IMR-90 (cell line): Measurements from ENCODE around the gene CLTRN. TPM values are rescaled to one million over a fixed set of nuclear protein-coding genes. Genes with fewer than 3 reads are reported as not detected.

Source experiments
- ATAC-seq: fragments of 200-7000 bp; cut with Tn5 transposase; 2 replicates; pipeline ENCODE4 v1.9.1; 2020; ENCODE audit warnings: low read depth, mild to moderate bottlenecking, moderate library complexity
- BruUV-seq: library from RNA; stranded (reverse); fragments of 400-500 nt; replicated peaks from 2 replicates; lab custom pipeline; 2021; lab: Mats Ljungman, UMichigan
- CTCF ChIA-PET: fragments of 300-600 bp; formaldehyde crosslinking; extraction: SDS; loops from one replicate; lab custom pipeline; 2021; ENCODE audit warnings: antibody characterized with exemption; lab: Yijun Ruan, JAX
- POLR2A ChIA-PET: fragments of 300-600 bp; sonication (Branson Sonifier 250); formaldehyde crosslinking; loops from one replicate; lab custom pipeline; 2022; ENCODE audit warnings: antibody characterized with exemption; ENCODE audit not compliant: unreplicated experiment; lab: Charles Lee
- DNase-seq: peaks from one replicate; pipeline ENCODE4 v3.0.0; 2013
- H2AFZ ChIP-seq: replicated peaks from 2 replicates; pipeline ENCODE3; 2013; ENCODE audit warnings: low read length, mild to moderate bottlenecking; ENCODE audit not compliant: poor library complexity
- H2AK5ac ChIP-seq: 2 replicates; pipeline ENCODE4 v1.6.1; 2013; ENCODE audit warnings: low read depth, low read length, inconsistent platforms
- H2AK9ac ChIP-seq: replicated peaks from 2 replicates; pipeline ENCODE3; 2013; ENCODE audit warnings: mild to moderate bottlenecking, low read depth, low read length, moderate library complexity; ENCODE audit not compliant: poor library complexity
- H2BK120ac ChIP-seq: 2 replicates; pipeline ENCODE4 v1.6.1; 2013; ENCODE audit warnings: low read depth, low read length, inconsistent platforms
- H2BK15ac ChIP-seq: 3 replicates; pipeline ENCODE4 v1.6.1; 2013; ENCODE audit warnings: low read depth, low read length, inconsistent platforms
- H2BK20ac ChIP-seq: 2 replicates; pipeline ENCODE4 v1.6.1; 2013; ENCODE audit warnings: low read depth, mild to moderate bottlenecking, inconsistent platforms, low read length, moderate library complexity
- H2BK5ac ChIP-seq: 2 replicates; pipeline ENCODE4 v1.6.1; 2013; ENCODE audit warnings: mild to moderate bottlenecking, low read depth, low read length, inconsistent platforms; ENCODE audit not compliant: poor library complexity, severe bottlenecking
- H3K14ac ChIP-seq: replicated peaks from 2 replicates; pipeline ENCODE4 v1.6.1; 2013; ENCODE audit warnings: low read depth, low read length, inconsistent platforms
- H3K18ac ChIP-seq: 2 replicates; pipeline ENCODE4 v1.6.1; 2013; ENCODE audit warnings: low read depth, low read length, control low read depth
- H3K23ac ChIP-seq: 2 replicates; pipeline ENCODE4 v1.6.1; 2013; ENCODE audit warnings: low read depth, low read length, inconsistent platforms
- H3K27ac ChIP-seq: 2 replicates; pipeline ENCODE4 v1.5.1; 2013; ENCODE audit warnings: mild to moderate bottlenecking, control low read depth, low read length; ENCODE audit not compliant: insufficient read depth
- H3K27me3 ChIP-seq: 2 replicates; pipeline ENCODE4 v1.6.1; 2013; ENCODE audit warnings: low read length; ENCODE audit not compliant: control insufficient read depth, insufficient read depth
- H3K36me3 ChIP-seq: 2 replicates; pipeline ENCODE4 v1.6.1; 2013; ENCODE audit warnings: low read length, mixed read lengths; ENCODE audit not compliant: control insufficient read depth, insufficient read depth
- H3K4ac ChIP-seq: 2 replicates; pipeline ENCODE4 v1.6.1; 2013; ENCODE audit warnings: low read depth, low read length, inconsistent platforms
- H3K4me1 ChIP-seq: 2 replicates; pipeline ENCODE4 v1.6.1; 2013; ENCODE audit warnings: low read length, mixed read lengths; ENCODE audit not compliant: control insufficient read depth, insufficient read depth
- H3K4me2 ChIP-seq: 2 replicates; pipeline ENCODE4 v1.6.1; 2013; ENCODE audit warnings: low read depth, mild to moderate bottlenecking, control low read depth, low read length, moderate library complexity
- H3K4me3 ChIP-seq: 2 replicates; pipeline ENCODE4 v1.5.1; 2013; ENCODE audit warnings: low read depth, mild to moderate bottlenecking, control low read depth, low read length, moderate library complexity; ENCODE audit not compliant: insufficient read depth
- H3K56ac ChIP-seq: 2 replicates; pipeline ENCODE4 v1.6.1; 2013; ENCODE audit warnings: low read length, inconsistent platforms; ENCODE audit not compliant: insufficient read depth; ENCODE audit errors: extremely low read depth
- H3K79me1 ChIP-seq, 2 experiments: 2 replicates each; pipeline ENCODE4 v1.6.1; 2013; ENCODE audit warnings: low read length in 2 of 2, inconsistent platforms in 1 of 2, low read depth in 1 of 2
- H3K9ac ChIP-seq: 2 replicates; pipeline ENCODE4 v1.6.1; 2013; ENCODE audit warnings: low read depth, low read length, control low read depth
- H3K9me1 ChIP-seq: 2 replicates; pipeline ENCODE4 v1.6.1; 2013; ENCODE audit warnings: low read length, inconsistent platforms; ENCODE audit not compliant: insufficient read depth
- H3K9me3 ChIP-seq: 2 replicates; pipeline ENCODE4 v1.6.1; 2013; ENCODE audit warnings: low read length; ENCODE audit not compliant: control insufficient read depth, insufficient read depth
- H4K20me1 ChIP-seq: 2 replicates; pipeline ENCODE4 v1.6.1; 2013; ENCODE audit warnings: low read length, inconsistent platforms; ENCODE audit not compliant: insufficient read depth
- H4K5ac ChIP-seq: 2 replicates; pipeline ENCODE4 v1.6.1; 2013; ENCODE audit warnings: mild to moderate bottlenecking, low read depth, low read length, control low read depth
- H4K8ac ChIP-seq, 2 experiments: 2 replicates each; pipeline ENCODE4 v1.6.1; 2013; ENCODE audit warnings: low read depth in 2 of 2, low read length in 2 of 2, control low read depth in 1 of 2, inconsistent platforms in 1 of 2
- H4K91ac ChIP-seq: 2 replicates; pipeline ENCODE4 v1.6.1; 2013; ENCODE audit warnings: low read depth, low read length, inconsistent platforms; ENCODE audit not compliant: insufficient read depth
- BHLHE40 ChIP-seq: fragments of 150-350 bp; IDR thresholded peaks from 2 replicates; pipeline ENCODE4 v1.6.1; 2016; ENCODE audit warnings: mild to moderate bottlenecking, low read depth, low read length
- CEBPB ChIP-seq: IDR thresholded peaks from 2 replicates; pipeline ENCODE4 v1.6.1; 2012; ENCODE audit warnings: low read depth, low read length, improper control_type of control experiment
- CHD1 ChIP-seq: IDR thresholded peaks from 2 replicates; pipeline ENCODE4 v1.6.1; 2012; ENCODE audit warnings: low read depth, low read length, improper control_type of control experiment
- CTCF ChIP-seq: conservative IDR thresholded peaks from 2 replicates; pipeline ENCODE4 v1.5.1; 2012; ENCODE audit warnings: mild to moderate bottlenecking, low read depth, low read length, improper control_type of control experiment
- ELK1 ChIP-seq: fragments of 150-350 bp; IDR thresholded peaks from 2 replicates; pipeline ENCODE4 v1.6.1; 2016; ENCODE audit warnings: low read depth, mild to moderate bottlenecking, low read length, moderate library complexity, borderline replicate concordance
- FOS ChIP-seq: fragments of 150-350 bp; IDR thresholded peaks from 2 replicates; pipeline ENCODE4 v1.6.1; 2016; ENCODE audit warnings: low read depth, low read length
- MAFK ChIP-seq: IDR thresholded peaks from 2 replicates; pipeline ENCODE4 v1.6.1; 2012; ENCODE audit warnings: low read depth, low read length, improper control_type of control experiment
- MAZ ChIP-seq: IDR thresholded peaks from 2 replicates; pipeline ENCODE4 v1.6.1; 2012; ENCODE audit warnings: low read depth, mild to moderate bottlenecking, low read length, improper control_type of control experiment, moderate library complexity, borderline replicate concordance
- MXI1 ChIP-seq: IDR thresholded peaks from 2 replicates; pipeline ENCODE4 v1.6.1; 2012; ENCODE audit warnings: low read depth, mild to moderate bottlenecking, low read length, moderate library complexity, borderline replicate concordance
- NFE2L2 ChIP-seq: fragments of 150-350 bp; IDR thresholded peaks from 2 replicates; pipeline ENCODE4 v1.6.1; 2016; ENCODE audit warnings: low read depth, mild to moderate bottlenecking, low read length
- POLR2A ChIP-seq: IDR thresholded peaks from 2 replicates; pipeline ENCODE4 v1.6.1; 2012; ENCODE audit warnings: mild to moderate bottlenecking, low read depth, low read length
- RAD21 ChIP-seq: IDR thresholded peaks from 2 replicates; pipeline ENCODE4 v1.6.1; 2012; ENCODE audit warnings: low read length, improper control_type of control experiment
- RCOR1 ChIP-seq: IDR thresholded peaks from 2 replicates; pipeline ENCODE4 v1.6.1; 2012; ENCODE audit warnings: mild to moderate bottlenecking, low read length, improper control_type of control experiment; ENCODE audit not compliant: insufficient replicate concordance
- RFX5 ChIP-seq: IDR thresholded peaks from 2 replicates; pipeline ENCODE4 v1.8.0; 2012; ENCODE audit warnings: low read depth, mild to moderate bottlenecking, low read length, moderate library complexity
- SMC3 ChIP-seq: fragments of 150-350 bp; IDR thresholded peaks from 2 replicates; pipeline ENCODE4 v1.6.1; 2016; ENCODE audit warnings: low read depth, mild to moderate bottlenecking, antibody characterized with exemption, low read length, moderate library complexity
- USF2 ChIP-seq: fragments of 150-350 bp; IDR thresholded peaks from 2 replicates; pipeline ENCODE4 v1.6.1; 2017; ENCODE audit warnings: mild to moderate bottlenecking, antibody characterized with exemption, low read length, low read depth
- WGBS, 2 experiments: methylation state at CpG; one replicate each; pipeline versions ENCODE4 v1.1.5 to v1.1.7; 2013; ENCODE audit warnings: missing lambda C conversion rate in 2 of 2; ENCODE audit not compliant: insufficient read length in 1 of 2; ENCODE audit errors: extremely low coverage in 2 of 2; 5-methylcytosine and 5-hydroxymethylcytosine counted together
- dilution Hi-C: fragments of 300-500 bp; cut with HindIII; formaldehyde crosslinking; loops from one replicate; pipeline ENCODE4 v1.14.3; 2018; ENCODE audit warnings: low sequenced_read_pairs; ENCODE audit not compliant: unreplicated experiment
- in situ Hi-C: fragments of 300-500 bp; cut with MboI; formaldehyde crosslinking; loops from 3 replicates; pipeline ENCODE4 v1.14.3; 2019; ENCODE audit warnings: low sequenced_read_pairs, inconsistent platforms, mixed read lengths
- intact Hi-C: fragments of 100-400 bp; cut with micrococcal nuclease; formaldehyde crosslinking; loops from 2 replicates; pipeline ENCODE4 v1.10.0; 2022
- polyA plus RNA-seq, 3 experiments: library from polyadenylated mRNA; depleted of rRNA; stranded (reverse); fragments of >200 nt; gene quantifications; 2 replicates each; pipeline ENCODE4 v1.2.3, GENCODE V29; 2012; ENCODE audit warnings: low replicate concordance in 1 of 3
- total RNA-seq: library from RNA; depleted of rRNA; stranded (reverse); fragments of >200 nt; gene quantifications from 2 replicates; pipeline ENCODE4 v1.2.3, GENCODE V29; 2012

The CLTRN gene
- total and polyA plus RNA-seq, 2 of the 4 experiments (the other 2 are of a cell fraction): under 0.01 to 0.17 TPM

GRCh38 chrX:15623054-15623453 is 41.6 kb downstream of the CLTRN start:
- BruUV-seq: no TSS peak
- ATAC-seq (no peak), DNase-seq (no peak)
- in situ Hi-C loops: no loop called here
- Histone ChIP-seq H4K8ac (no peak overlapping the region), H2BK20ac (no peak overlapping the region), H4K20me1 (no peaks in the 10 kb centered on the region), H3K79me1 (no peaks in the 10 kb centered on the region), H3K23ac (no peak overlapping the region), H3K4me3 (no peak overlapping the region), H4K5ac (no peak overlapping the region), H4K91ac (no peak overlapping the region), H3K4me2 (no peak overlapping the region), H2BK120ac (no peak overlapping the region), H2AFZ (no peak overlapping the region), H2BK5ac (no peak overlapping the region), H3K9me1 (no peaks in the 10 kb centered on the region), H3K4me1 (no peaks in the 10 kb centered on the region), H3K9ac (no peak overlapping the region), H3K9me3 (no peaks in the 10 kb centered on the region), H2AK5ac (no peak overlapping the region), H3K36me3 (no peaks in the 10 kb centered on the region), H2AK9ac (no peak overlapping the region), H3K27me3 (peaks cover 9% of the 10 kb centered on the region), H3K27ac (no peak overlapping the region), H3K14ac (no peak overlapping the region), H3K56ac (no peak overlapping the region), H3K4ac (no peak overlapping the region), H2BK15ac (no peak overlapping the region), H3K18ac (no peak overlapping the region)
- dilution Hi-C loops: no loop called here
- ChIA-PET POLR2A (no interaction called here), CTCF (no interaction called here)
- intact Hi-C loops: no loop called here
- TF ChIP-seq ELK1 (no peak), RFX5 (no peak), MAFK (no peak), RAD21 (no peak), CEBPB (no peak), MXI1 (no peak), CTCF (no peak), RCOR1 (no peak), NFE2L2 (no peak), MAZ (no peak), CHD1 (no peak), FOS (no peak), SMC3 (no peak), USF2 (no peak), BHLHE40 (no peak), POLR2A (no peak)
- WGBS, 2 experiments: 33% methylated on average over 1 of the region's 1 CpG; no CpG with 5 or more reads in 1 of the 2 experiments
